Vagina (tissue), 2 donors: ENCODE data around the gene PSMC3.

Experiments
- POLR2A ChIP-seq, 2 donors: fragments of 450-650 bp; IDR thresholded peaks; one replicate each; pipeline ENCODE4 v1.6.1; 2017; ENCODE audit warnings: antibody characterized with exemption in 2 of 2, mild to moderate bottlenecking in 2 of 2, moderate library complexity in 2 of 2
- POLR2AphosphoS5 ChIP-seq, 2 donors: sonication (generic); formaldehyde crosslinking; IDR thresholded peaks; one replicate each; pipeline ENCODE4 v1.9.0; 2017; ENCODE audit warnings: antibody characterized with exemption in 2 of 2, mild to moderate bottlenecking in 2 of 2, low read depth in 1 of 2; ENCODE audit not compliant: insufficient read depth in 1 of 2
- TF ChIP-seq, protein P1 (sequence below), 3 experiments: fragments of 450-650 bp in 2 of 3; fragments of 200-600 bp in 1 of 3; sonication (generic) in 1 of 3; IDR thresholded peaks; one replicate each; pipeline ENCODE4 v1.5.1; 2017 to 2019; ENCODE audit warnings: antibody characterized with exemption in 3 of 3, mild to moderate bottlenecking in 2 of 3, moderate library complexity in 2 of 3

DNA sequence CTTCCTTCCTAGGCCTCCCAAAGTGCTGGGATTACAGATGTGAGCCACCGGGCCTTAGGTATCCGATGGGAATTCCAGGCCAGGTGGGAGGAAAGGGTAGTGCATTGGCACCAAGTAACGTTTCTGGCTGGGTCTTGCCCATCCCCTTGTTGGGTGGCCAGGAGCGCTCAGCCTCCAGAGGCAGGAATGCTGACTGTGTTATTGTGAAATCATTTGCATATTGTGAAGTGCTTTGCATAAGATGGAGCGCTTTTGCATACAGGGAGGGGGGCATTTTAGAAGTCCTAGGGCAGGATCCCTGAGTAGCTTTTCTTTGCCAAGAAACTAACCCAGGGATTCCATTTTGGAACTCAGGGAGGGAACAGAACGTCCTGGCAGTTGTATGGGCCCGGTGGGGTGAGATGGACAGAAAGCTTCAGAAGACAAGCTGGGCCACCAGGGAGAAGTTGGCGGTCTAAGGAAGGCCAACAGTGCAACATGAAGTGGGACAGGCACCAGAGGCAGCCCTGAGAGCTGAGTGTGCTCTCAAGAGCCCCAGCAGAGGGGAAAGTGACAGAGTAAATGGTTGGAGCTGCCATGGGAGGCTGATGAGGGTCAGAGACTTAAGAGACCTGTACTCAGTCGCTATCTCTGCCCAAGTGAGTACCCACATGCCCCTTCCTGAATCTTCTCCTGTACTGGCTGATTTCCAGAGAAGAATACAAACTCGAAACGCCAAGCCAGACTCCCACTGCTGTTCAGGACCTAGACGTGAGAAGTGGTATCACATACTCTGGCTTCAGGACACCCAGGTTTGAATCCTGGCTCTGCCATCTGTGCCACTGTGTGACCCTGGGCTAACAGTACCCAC is 19.1 kb downstream of the PSMC3 start:
- no peak for TF ChIP-seq POLR2A (IDR thresholded peaks at IDR 0.05)
- TF ChIP-seq, protein P1, sequence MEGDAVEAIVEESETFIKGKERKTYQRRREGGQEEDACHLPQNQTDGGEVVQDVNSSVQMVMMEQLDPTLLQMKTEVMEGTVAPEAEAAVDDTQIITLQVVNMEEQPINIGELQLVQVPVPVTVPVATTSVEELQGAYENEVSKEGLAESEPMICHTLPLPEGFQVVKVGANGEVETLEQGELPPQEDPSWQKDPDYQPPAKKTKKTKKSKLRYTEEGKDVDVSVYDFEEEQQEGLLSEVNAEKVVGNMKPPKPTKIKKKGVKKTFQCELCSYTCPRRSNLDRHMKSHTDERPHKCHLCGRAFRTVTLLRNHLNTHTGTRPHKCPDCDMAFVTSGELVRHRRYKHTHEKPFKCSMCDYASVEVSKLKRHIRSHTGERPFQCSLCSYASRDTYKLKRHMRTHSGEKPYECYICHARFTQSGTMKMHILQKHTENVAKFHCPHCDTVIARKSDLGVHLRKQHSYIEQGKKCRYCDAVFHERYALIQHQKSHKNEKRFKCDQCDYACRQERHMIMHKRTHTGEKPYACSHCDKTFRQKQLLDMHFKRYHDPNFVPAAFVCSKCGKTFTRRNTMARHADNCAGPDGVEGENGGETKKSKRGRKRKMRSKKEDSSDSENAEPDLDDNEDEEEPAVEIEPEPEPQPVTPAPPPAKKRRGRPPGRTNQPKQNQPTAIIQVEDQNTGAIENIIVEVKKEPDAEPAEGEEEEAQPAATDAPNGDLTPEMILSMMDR (IDR thresholded peaks at IDR 0.05) = no peak
- no peak for TF ChIP-seq POLR2AphosphoS5 (IDR thresholded peaks at IDR 0.05; ENCODE audit: insufficient read depth in 1 of 2, low read depth in 1 of 2)
